Measurements from ENCODE around the gene CAPRIN1. TPM values are rescaled to one million over a fixed set of nuclear protein-coding genes. Genes with fewer than 3 reads are reported as not detected.

The CAPRIN1 gene
- total RNA-seq, 1 experiment from 2014 or later = 301 TPM

DNA sequence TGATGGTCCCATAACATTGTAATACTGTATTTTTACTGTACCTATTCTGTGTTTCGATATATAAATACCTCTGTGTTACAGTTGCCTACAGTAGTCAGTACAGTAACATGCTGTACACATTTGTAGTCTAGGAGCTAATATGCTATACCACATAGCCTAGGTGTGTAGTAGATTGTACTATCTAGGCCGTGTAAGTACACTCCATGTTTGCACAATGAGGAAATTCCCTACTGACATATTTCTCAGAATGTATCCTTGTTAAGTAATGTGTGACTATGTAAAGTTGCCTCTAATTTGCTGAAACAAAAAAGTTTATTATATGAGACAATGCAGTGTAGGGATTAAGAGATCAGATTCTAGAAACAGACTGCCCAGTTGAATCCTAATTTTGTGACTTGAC is 21.3 kb downstream of the CAPRIN1 start:
- DNase-seq = no peak
- H3K9me3 Mint-ChIP-seq = no peaks in the 10 kb centered on the region
- Histone ChIP-seq H3K4ac (ENCODE audit: low read depth, low read length) (no peak overlapping the region), H4K91ac (ENCODE audit: insufficient read length, low read depth, low read length) (no peak overlapping the region), H3K4me1 (ENCODE audit: insufficient read depth, low read length) (no peaks in the 10 kb centered on the region), H3K4me2 (ENCODE audit: insufficient read depth, insufficient read length, low read length) (no peak overlapping the region), H3K79me2 (ENCODE audit: insufficient read depth, low read length) (peaks cover 21% of the 10 kb centered on the region), H3K56ac (ENCODE audit: insufficient read length, low read depth, low read length) (no peak overlapping the region), H2BK20ac (ENCODE audit: low read depth, low read length, poor library complexity, severe bottlenecking) (no peak overlapping the region), H2AK5ac (ENCODE audit: insufficient read length, low read length) (no peak overlapping the region), H2BK120ac (ENCODE audit: low read depth, low read length, poor library complexity, severe bottlenecking) (no peak overlapping the region), H3T11ph (ENCODE audit: low read length) (no peak overlapping the region), H2BK15ac (ENCODE audit: low read depth, low read length) (no peak overlapping the region), H3K18ac (ENCODE audit: insufficient read length, low read depth, low read length) (no peak overlapping the region), H3K9me3 (ENCODE audit: control insufficient read depth, low read depth, low read length) (no peaks in the 10 kb centered on the region), H4K8ac (replicated peaks; ENCODE audit: insufficient read length, low read depth, low read length) (no peak overlapping the region), H3K14ac (ENCODE audit: insufficient read depth, low read length) (no peak overlapping the region), H3K23ac (ENCODE audit: insufficient read length, low read depth, low read length) (no peak overlapping the region), H3K9ac (ENCODE audit: extremely low read depth, insufficient read length, low read length) (no peak overlapping the region), H3K27ac (ENCODE audit: insufficient read length, low read depth, low read length) (no peak overlapping the region), H4K20me1 (ENCODE audit: control insufficient read depth, insufficient read depth, insufficient read length) (peaks cover 3% of the 10 kb centered on the region), H2BK5ac (ENCODE audit: insufficient read length, low read length) (no peak overlapping the region), H3K27me3 (ENCODE audit: insufficient read depth, low read length) (no peaks in the 10 kb centered on the region), H4K5ac (ENCODE audit: insufficient read length, low read depth, low read length) (no peak overlapping the region), H2BK12ac (ENCODE audit: insufficient read length, low read depth, low read length) (no peak overlapping the region), H3K79me1 (ENCODE audit: insufficient read depth, low read depth, low read length, poor library complexity, severe bottlenecking) (peaks cover 4% of the 10 kb centered on the region), H3K23me2 (ENCODE audit: insufficient read length, low read depth, low read length, poor library complexity, severe bottlenecking) (no peaks in the 10 kb centered on the region), H2AFZ (ENCODE audit: low read length) (no peak overlapping the region)
- peaks cover 41 to 67% (median 67%) of the 10 kb centered on the region in 3 experiments; a peak in 6 of 7 replicates for H3K36me3 Mint-ChIP-seq (ENCODE audit: insufficient read depth in 1 of 3, low read depth in 3 of 3)
- TF ChIP-seq, protein P1, sequence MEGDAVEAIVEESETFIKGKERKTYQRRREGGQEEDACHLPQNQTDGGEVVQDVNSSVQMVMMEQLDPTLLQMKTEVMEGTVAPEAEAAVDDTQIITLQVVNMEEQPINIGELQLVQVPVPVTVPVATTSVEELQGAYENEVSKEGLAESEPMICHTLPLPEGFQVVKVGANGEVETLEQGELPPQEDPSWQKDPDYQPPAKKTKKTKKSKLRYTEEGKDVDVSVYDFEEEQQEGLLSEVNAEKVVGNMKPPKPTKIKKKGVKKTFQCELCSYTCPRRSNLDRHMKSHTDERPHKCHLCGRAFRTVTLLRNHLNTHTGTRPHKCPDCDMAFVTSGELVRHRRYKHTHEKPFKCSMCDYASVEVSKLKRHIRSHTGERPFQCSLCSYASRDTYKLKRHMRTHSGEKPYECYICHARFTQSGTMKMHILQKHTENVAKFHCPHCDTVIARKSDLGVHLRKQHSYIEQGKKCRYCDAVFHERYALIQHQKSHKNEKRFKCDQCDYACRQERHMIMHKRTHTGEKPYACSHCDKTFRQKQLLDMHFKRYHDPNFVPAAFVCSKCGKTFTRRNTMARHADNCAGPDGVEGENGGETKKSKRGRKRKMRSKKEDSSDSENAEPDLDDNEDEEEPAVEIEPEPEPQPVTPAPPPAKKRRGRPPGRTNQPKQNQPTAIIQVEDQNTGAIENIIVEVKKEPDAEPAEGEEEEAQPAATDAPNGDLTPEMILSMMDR (conservative IDR thresholded peaks at IDR 0.05) = no peak
- H3K4me1 Mint-ChIP-seq = peaks cover 3 to 4% of the 10 kb centered on the region in 2 experiments; a peak in 1 of 4 replicates
- WGBS (ENCODE audit: extremely low coverage, insufficient read length, low lambda C conversion rate) = no CpG with 5 or more reads among the region's 2 CpGs
- H3K27ac Mint-ChIP-seq = no peak overlapping the region
- H3K4me3 Mint-ChIP-seq = no peak overlapping the region
- H3K27me3 Mint-ChIP-seq (ENCODE audit: low read depth) = no peaks in the 10 kb centered on the region
